HepG2 (cell line): ENCODE data around the gene TMEM150C. TPM values are rescaled to one million over a fixed set of nuclear protein-coding genes. Genes with fewer than 3 reads are reported as not detected.

Source experiments
- ATAC-seq: fragments of 200-7000 bp; cut with Tn5 transposase; 3 replicates; pipeline ENCODE4 v1.9.1; 2020; ENCODE audit warnings: mild to moderate bottlenecking, moderate library complexity
- BruUV-seq: library from RNA; stranded (reverse); fragments of 400-500 nt; replicated peaks from 2 replicates; lab custom pipeline; 2021; lab: Mats Ljungman, UMichigan
- CTCF ChIA-PET: fragments of 300-600 bp; formaldehyde crosslinking; extraction: SDS; loops from one replicate; lab custom pipeline; 2021; ENCODE audit warnings: low total read pairs, inconsistent platforms, low intra/inter-chr PET ratio; lab: Yijun Ruan, JAX
- POLR2A ChIA-PET: fragments of 350-600 bp; sonication (Branson Sonifier 250); formaldehyde crosslinking; loops from one replicate; lab custom pipeline; 2020; ENCODE audit warnings: antibody characterized with exemption, inconsistent platforms; lab: Yijun Ruan, JAX
- DNase-seq: peaks from one replicate; pipeline ENCODE4 v3.0.0-alpha.2; 2015; ENCODE audit warnings: low spot score
- FAIRE-seq: peaks from 3 replicates; lab custom pipeline; 2011; peaks lifted over from hg19 to GRCh38; lab: Jason Lieb, UNC
- H2AFZ ChIP-seq: one replicate; pipeline ENCODE4 v1.6.1; 2011; ENCODE audit warnings: low read length, inconsistent platforms
- H3K27ac ChIP-seq: fragments of 300-600 bp; 3 replicates; pipeline ENCODE4 v1.8.0; 2011; ENCODE audit warnings: mixed run types, mild to moderate bottlenecking, mixed read lengths, low read length, inconsistent platforms; ENCODE audit not compliant: insufficient read depth; ENCODE audit errors: extremely low read length
- H3K27me3 ChIP-seq, 2 experiments: fragments of 200-600 bp in 1 of 2; 2 replicates in 1 of 2; 3 replicates in 1 of 2; pipeline versions ENCODE4 v1.6.0 to v1.8.0; 2011; ENCODE audit warnings: low read length in 2 of 2, mild to moderate bottlenecking in 2 of 2, moderate library complexity in 2 of 2, inconsistent platforms in 1 of 2; ENCODE audit not compliant: insufficient read depth in 2 of 2, control insufficient read depth in 1 of 2
- H3K36me3 ChIP-seq, 2 experiments: fragments of 200-600 bp in 1 of 2; replicated peaks in 1 of 2; 2 replicates in 1 of 2; 3 replicates in 1 of 2; pipeline versions ENCODE4 v1.5.1 to v1.8.0; 2011; ENCODE audit warnings: low read length in 2 of 2, inconsistent platforms in 1 of 2; ENCODE audit not compliant: insufficient read depth in 2 of 2, control insufficient read depth in 1 of 2
- H3K4me1 ChIP-seq: 2 replicates; pipeline ENCODE4 v1.5.1; 2012; ENCODE audit warnings: low read length, inconsistent platforms; ENCODE audit not compliant: insufficient read depth
- H3K4me2 ChIP-seq: 2 replicates; pipeline ENCODE4 v1.6.0; 2011; ENCODE audit warnings: low read depth, low read length, inconsistent platforms
- H3K4me3 ChIP-seq, 3 experiments: fragments of 200-600 bp in 1 of 3; sonication (generic), shearing (Covaris generic) in 1 of 3; replicated peaks in 1 of 3; 2 replicates each; pipeline ENCODE4 v1.5.1; 2011 to 2016; ENCODE audit warnings: low read length in 3 of 3, inconsistent platforms in 2 of 3, low read depth in 2 of 3, mild to moderate bottlenecking in 2 of 3, control low read depth in 1 of 3, mixed read lengths in 1 of 3; ENCODE audit not compliant: insufficient read depth in 1 of 3
- H3K79me2 ChIP-seq: one replicate; pipeline ENCODE4 v1.6.1; 2011; ENCODE audit warnings: low read length, inconsistent platforms; ENCODE audit not compliant: insufficient read depth
- H3K9ac ChIP-seq: 2 replicates; pipeline ENCODE4 v1.6.0; 2011; ENCODE audit warnings: mild to moderate bottlenecking, low read depth, low read length, inconsistent platforms; ENCODE audit not compliant: insufficient read depth
- H3K9me3 ChIP-seq: 2 replicates; pipeline ENCODE4 v1.5.1; 2012; ENCODE audit warnings: mild to moderate bottlenecking, low read length
- H4K20me1 ChIP-seq: 2 replicates; pipeline ENCODE4 v1.6.0; 2011; ENCODE audit warnings: inconsistent platforms, mild to moderate bottlenecking, low read length, moderate library complexity; ENCODE audit not compliant: insufficient read depth
- KLF15 ChIP-seq: sonication (generic); formaldehyde crosslinking; IDR thresholded peaks from 2 replicates; pipeline ENCODE4 v1.8.1; 2023; ENCODE audit warnings: borderline replicate concordance, mild to moderate bottlenecking, inconsistent platforms, missing genetic modification reagents, mixed read lengths
- MIER2 ChIP-seq: IDR thresholded peaks from 2 replicates; pipeline ENCODE4 v1.6.1; 2016; ENCODE audit warnings: missing biosample characterization, missing genetic modification reagents
- MTA1 ChIP-seq: sonication (generic); formaldehyde crosslinking; IDR thresholded peaks from 2 replicates; pipeline ENCODE4 v1.4.0; 2020; ENCODE audit warnings: missing genetic modification reagents, mild to moderate bottlenecking, borderline replicate concordance
- NR3C1 ChIP-seq: sonication (generic); formaldehyde crosslinking; IDR thresholded peaks from 2 replicates; pipeline ENCODE4 v1.4.0; 2020; ENCODE audit warnings: missing genetic modification reagents
- ZNF589 ChIP-seq: sonication (generic); formaldehyde crosslinking; conservative IDR thresholded peaks from 2 replicates; pipeline ENCODE4 v1.8.0; 2022; ENCODE audit warnings: mild to moderate bottlenecking, moderate library complexity, missing genetic modification reagents
- ZNF598 ChIP-seq: sonication (generic); formaldehyde crosslinking; IDR thresholded peaks from 2 replicates; pipeline ENCODE4 v1.5.1; 2020; ENCODE audit warnings: mild to moderate bottlenecking, missing genetic modification reagents, borderline replicate concordance
- ZNF646 ChIP-seq: sonication (generic); formaldehyde crosslinking; IDR thresholded peaks from 2 replicates; pipeline ENCODE4 v1.9.0; 2021; ENCODE audit warnings: mild to moderate bottlenecking, missing genetic modification reagents
- ZNF878 ChIP-seq: sonication (generic); formaldehyde crosslinking; IDR thresholded peaks from 2 replicates; pipeline ENCODE4 v1.8.1; 2023; ENCODE audit warnings: mild to moderate bottlenecking, missing genetic modification reagents, moderate library complexity
- ZUFSP ChIP-seq: sonication (generic); formaldehyde crosslinking; IDR thresholded peaks from 2 replicates; pipeline ENCODE4 v1.9.0; 2021; ENCODE audit warnings: missing genetic modification reagents, mild to moderate bottlenecking, borderline replicate concordance
- WGBS: methylation state at CpG from one replicate; pipeline ENCODE4 v1.1.6; 2017; ENCODE audit warnings: low lambda C conversion rate; 5-methylcytosine and 5-hydroxymethylcytosine counted together
- in situ Hi-C: cut with HindIII; loops from 2 replicates; pipeline ENCODE4 v1.10.0; 2017; ENCODE audit warnings: low pct_unique_long_range_greater_than_20kb; ENCODE audit not compliant: extremely low pct_ligation_motif_present
- intact Hi-C: fragments of 100-400 bp; cut with micrococcal nuclease; formaldehyde crosslinking; loops from one replicate; pipeline ENCODE4 v1.10.0; 2022; ENCODE audit not compliant: unreplicated experiment
- polyA plus RNA-seq, 8 experiments: library from polyadenylated mRNA; depleted of rRNA in 3 of 8; stranded (reverse) in 7 of 8; unstranded in 1 of 8; fragments of >200 nt; fragmentation: Illumina TruSeq in 4 of 8; extraction: Trizol in 4 of 8; gene quantifications; 2 replicates each; pipeline versions ENCODE4 v1.2.1 to v1.2.3, GENCODE V29; 2011 to 2016; ENCODE audit warnings: low read depth in 4 of 8, missing spikeins in 1 of 8, mixed read lengths in 1 of 8; ENCODE audit not compliant: insufficient read depth in 1 of 8
- total RNA-seq, 5 experiments: library from RNA; depleted of rRNA; stranded (reverse); fragments of >200 nt; fragmentation: Illumina TruSeq; extraction: Trizol; gene quantifications; 2 replicates each; pipeline ENCODE4 v1.2.3, GENCODE V29; 2016; ENCODE audit warnings: low read depth in 1 of 5
- TF ChIP-seq, protein P1 (sequence below): sonication (generic); formaldehyde crosslinking; IDR thresholded peaks from 2 replicates; pipeline ENCODE4 v1.8.0; 2022; ENCODE audit warnings: missing genetic modification reagents, mild to moderate bottlenecking, borderline replicate concordance
- TF ChIP-seq, protein P2 (sequence below): sonication (generic); formaldehyde crosslinking; IDR thresholded peaks from 2 replicates; pipeline ENCODE4 v1.4.0; 2020; ENCODE audit warnings: missing genetic modification reagents, borderline replicate concordance

Gene TMEM150C
- total and polyA plus RNA-seq, 2 of the 13 experiments (the other 11 are each of a cell fraction or from before 2014, with no cell fraction given), result 0.33 to 0.42 TPM

GRCh38 chr4:82543131-82543530, 18.7 kb downstream of the TMEM150C start (continued):
- TF ChIP-seq ZUFSP (no peak), ZNF878 (no peak), ZNF598 (CRISPR knock-in tag) (no peak), ZNF589 (CRISPR knock-in tag) (no peak)
- TF ChIP-seq, protein P1, sequence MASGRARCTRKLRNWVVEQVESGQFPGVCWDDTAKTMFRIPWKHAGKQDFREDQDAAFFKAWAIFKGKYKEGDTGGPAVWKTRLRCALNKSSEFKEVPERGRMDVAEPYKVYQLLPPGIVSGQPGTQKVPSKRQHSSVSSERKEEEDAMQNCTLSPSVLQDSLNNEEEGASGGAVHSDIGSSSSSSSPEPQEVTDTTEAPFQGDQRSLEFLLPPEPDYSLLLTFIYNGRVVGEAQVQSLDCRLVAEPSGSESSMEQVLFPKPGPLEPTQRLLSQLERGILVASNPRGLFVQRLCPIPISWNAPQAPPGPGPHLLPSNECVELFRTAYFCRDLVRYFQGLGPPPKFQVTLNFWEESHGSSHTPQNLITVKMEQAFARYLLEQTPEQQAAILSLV, result no peak
- TF ChIP-seq, protein P2, sequence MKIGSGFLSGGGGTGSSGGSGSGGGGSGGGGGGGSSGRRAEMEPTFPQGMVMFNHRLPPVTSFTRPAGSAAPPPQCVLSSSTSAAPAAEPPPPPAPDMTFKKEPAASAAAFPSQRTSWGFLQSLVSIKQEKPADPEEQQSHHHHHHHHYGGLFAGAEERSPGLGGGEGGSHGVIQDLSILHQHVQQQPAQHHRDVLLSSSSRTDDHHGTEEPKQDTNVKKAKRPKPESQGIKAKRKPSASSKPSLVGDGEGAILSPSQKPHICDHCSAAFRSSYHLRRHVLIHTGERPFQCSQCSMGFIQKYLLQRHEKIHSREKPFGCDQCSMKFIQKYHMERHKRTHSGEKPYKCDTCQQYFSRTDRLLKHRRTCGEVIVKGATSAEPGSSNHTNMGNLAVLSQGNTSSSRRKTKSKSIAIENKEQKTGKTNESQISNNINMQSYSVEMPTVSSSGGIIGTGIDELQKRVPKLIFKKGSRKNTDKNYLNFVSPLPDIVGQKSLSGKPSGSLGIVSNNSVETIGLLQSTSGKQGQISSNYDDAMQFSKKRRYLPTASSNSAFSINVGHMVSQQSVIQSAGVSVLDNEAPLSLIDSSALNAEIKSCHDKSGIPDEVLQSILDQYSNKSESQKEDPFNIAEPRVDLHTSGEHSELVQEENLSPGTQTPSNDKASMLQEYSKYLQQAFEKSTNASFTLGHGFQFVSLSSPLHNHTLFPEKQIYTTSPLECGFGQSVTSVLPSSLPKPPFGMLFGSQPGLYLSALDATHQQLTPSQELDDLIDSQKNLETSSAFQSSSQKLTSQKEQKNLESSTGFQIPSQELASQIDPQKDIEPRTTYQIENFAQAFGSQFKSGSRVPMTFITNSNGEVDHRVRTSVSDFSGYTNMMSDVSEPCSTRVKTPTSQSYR (CRISPR knock-in tag), result no peak
- TF ChIP-seq, all 625 proteins: peak for 0

DNA sequence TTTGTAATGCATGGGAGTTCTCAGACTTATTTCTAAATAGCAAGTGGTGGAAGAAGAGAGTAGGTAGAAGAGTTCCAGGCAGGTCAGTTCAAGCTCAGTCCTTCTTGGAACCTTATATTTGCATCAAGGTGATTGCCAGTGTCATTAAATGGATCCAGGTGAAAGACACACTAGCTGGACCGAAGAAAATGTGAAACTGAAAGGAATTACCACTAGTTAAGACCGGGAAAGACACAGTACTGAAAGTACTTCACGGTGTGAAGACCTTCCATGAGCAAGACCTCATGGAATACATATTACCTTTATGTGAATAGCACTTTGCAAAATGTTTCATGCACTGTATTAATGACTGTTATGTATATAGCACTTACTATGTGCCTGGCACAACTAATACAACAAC, 19.1 kb downstream of the TMEM150C start:
- no peak overlapping the region for H3K9ac ChIP-seq
- H3K79me2 ChIP-seq, result no peaks in the 10 kb centered on the region
- H3K4me2 ChIP-seq, result no peak overlapping the region
- H2AFZ ChIP-seq, result no peak overlapping the region
- no peak for ATAC-seq
- peaks cover 6% of the 10 kb centered on the region; the same call in 1 of the 2 replicates for H3K4me1 ChIP-seq
- WGBS, result 49% methylated on average over 3 of the region's 3 CpGs
- intact Hi-C loops (no loop called here), in situ Hi-C loops (no loop called here)
- no peak overlapping the region for H3K27ac ChIP-seq
- no TSS peak for BruUV-seq
- H4K20me1 ChIP-seq, result no peaks in the 10 kb centered on the region
- no peak overlapping the region for H3K4me3 ChIP-seq
- POLR2A ChIA-PET, result no interaction called here
- DNase-seq, result no peak
- CTCF ChIA-PET, result no interaction called here
- H3K9me3 ChIP-seq, result no peaks in the 10 kb centered on the region
- H3K27me3 ChIP-seq, result no peaks in the 10 kb centered on the region
- no peaks in the 10 kb centered on the region for H3K36me3 ChIP-seq
- FAIRE-seq, result no peak
- TF ChIP-seq NR3C1 (no peak), MTA1 (no peak), ZNF646 (CRISPR knock-in tag) (no peak), MIER2 (CRISPR knock-in tag) (no peak), KLF15 (CRISPR knock-in tag) (no peak)
